Psoas muscle (tissue), 8 donors: ENCODE measurements around the gene TMEM141. TPM values are rescaled to one million over a fixed set of nuclear protein-coding genes. Genes with fewer than 3 reads are reported as not detected.

Experiments used
- ATAC-seq, 4 donors: fragments of 200-7000 bp; cut with Tn5 transposase; one replicate each; pipeline ENCODE4 v1.9.1; 2020; ENCODE audit warnings: moderate library complexity in 3 of 4, mild to moderate bottlenecking in 2 of 4
- DNase-seq, 2 donors: peaks; one replicate each; pipeline ENCODE4 v3.0.0-alpha.2; 2020
- H3K27ac ChIP-seq: fragments of 200-600 bp; one replicate; pipeline ENCODE4 v1.8.0; 2022
- H3K27me3 ChIP-seq, 3 donors: fragments of 200-600 bp in 1 of 3; one replicate each; pipeline versions ENCODE4 v1.6.1 to v1.8.0; 2013 to 2022; ENCODE audit warnings: low read length in 2 of 3, mild to moderate bottlenecking in 2 of 3, moderate library complexity in 1 of 3; ENCODE audit not compliant: insufficient read depth in 3 of 3
- H3K36me3 ChIP-seq, 2 donors: fragments of 200-600 bp in 1 of 2; one replicate each; pipeline versions ENCODE4 v1.6.1 to v1.8.0; 2013 to 2022; ENCODE audit warnings: low read depth in 1 of 2, mild to moderate bottlenecking in 1 of 2, moderate library complexity in 1 of 2; ENCODE audit not compliant: insufficient read depth in 1 of 2
- H3K4me1 ChIP-seq: fragments of 200-600 bp; one replicate; pipeline ENCODE4 v1.8.0; 2022
- H3K4me3 ChIP-seq: fragments of 200-600 bp; one replicate; pipeline ENCODE4 v1.8.0; 2022; ENCODE audit warnings: mild to moderate bottlenecking
- H3K9me3 ChIP-seq: fragments of 200-600 bp; one replicate; pipeline ENCODE4 v1.8.0; 2022
- WGBS, 3 donors: extraction: QIAGEN DNeasy Blood & Tissue Kit; methylation state at CpG; one replicate each; pipeline versions ENCODE4 v1.1.6 to v1.1.7; 2013; 5-methylcytosine and 5-hydroxymethylcytosine counted together
- intact Hi-C, 2 donors: fragments of 100-400 bp; cut with DNase I; formaldehyde crosslinking; loops; one replicate each; pipeline versions ENCODE4 v1.11.0 to v1.14.2; 2022
- polyA plus RNA-seq, 3 donors: library from polyadenylated mRNA; stranded (reverse); fragments of 200-250 nt; gene quantifications; one replicate each; pipeline ENCODE4 v1.2.3, GENCODE V29; 2013
- total RNA-seq, 4 donors: library from RNA; stranded (reverse); fragmentation: NEBNext Ultra II Directional in 2 of 4; extraction: Animal tissue kit (Norgen Biotek cat#: 25700) in 2 of 4; gene quantifications; one replicate each; pipeline versions ENCODE4 v1.2.1 to v1.2.4, GENCODE V29; 2021 to 2023
- TF ChIP-seq, protein P1 (sequence below): fragments of 200-600 bp; IDR thresholded peaks from one replicate; pipeline ENCODE4 v1.8.0; 2022; ENCODE audit warnings: antibody characterized with exemption
- donor health status: healthy with polysubstance abuse.
- donor health status: DM: no; HTN: no; CAD: no; lungs with moderate emphysema.
- donor health status: Bipolar disorder and iron deficiency.
- donor health status: healthy.
- donor health status: DM: yes; HTN: yes; CAD: no.
- donor health status: DM: no; HTN: no; CAD: no.
- donor health status: DM: no; HTN: no; CAD: no.
- donor health status: DM: yes; HTN: yes; CAD: no.

TMEM141 gene
- total and polyA plus RNA-seq, 7 donors: 32.0 to 89.1 (median 49.1) TPM

DNA sequence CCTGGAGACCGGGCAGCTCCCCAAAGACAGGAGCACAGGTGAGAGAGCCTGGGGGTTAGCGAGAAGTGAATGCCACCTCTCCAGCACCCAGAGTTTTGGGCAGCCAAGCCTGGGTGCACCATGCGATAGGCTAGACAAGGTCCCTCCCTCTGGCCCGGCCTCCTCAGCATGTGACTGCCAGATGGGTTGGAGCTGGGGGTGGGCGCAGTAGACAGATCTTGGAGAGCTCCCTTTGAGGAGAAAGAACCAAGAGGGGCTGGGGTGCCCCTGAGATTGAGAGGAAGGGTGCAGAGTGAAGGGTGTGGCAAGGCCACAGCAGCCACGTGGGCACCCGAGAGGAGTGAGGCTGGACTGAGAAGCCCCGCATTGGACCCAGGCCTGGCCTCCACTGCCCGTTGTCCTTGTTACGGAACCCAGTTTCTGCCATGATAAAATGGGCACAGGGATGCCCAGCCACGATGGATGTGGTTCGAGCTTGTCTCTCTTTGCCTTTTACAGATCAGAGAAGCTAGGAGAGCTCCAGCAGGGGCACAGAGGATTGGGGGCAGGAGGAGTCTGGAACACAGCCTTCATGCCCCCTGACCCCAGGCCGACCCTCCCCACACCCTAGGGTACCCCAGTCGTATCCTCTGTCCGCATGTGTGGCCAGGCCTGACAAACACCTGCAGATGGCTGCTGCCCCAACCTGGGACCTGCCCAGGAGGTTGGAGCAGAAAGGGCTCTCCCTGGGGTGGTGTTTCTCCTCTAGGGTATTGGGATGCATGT, 1.4 kb downstream of the TMEM141 start:
- peaks cover 0 to 11% of the 10 kb centered on the region in 2 donors for H3K36me3 ChIP-seq
- H3K4me3 ChIP-seq: peak overlapping the region; percentile 82
- TF ChIP-seq, protein P1, sequence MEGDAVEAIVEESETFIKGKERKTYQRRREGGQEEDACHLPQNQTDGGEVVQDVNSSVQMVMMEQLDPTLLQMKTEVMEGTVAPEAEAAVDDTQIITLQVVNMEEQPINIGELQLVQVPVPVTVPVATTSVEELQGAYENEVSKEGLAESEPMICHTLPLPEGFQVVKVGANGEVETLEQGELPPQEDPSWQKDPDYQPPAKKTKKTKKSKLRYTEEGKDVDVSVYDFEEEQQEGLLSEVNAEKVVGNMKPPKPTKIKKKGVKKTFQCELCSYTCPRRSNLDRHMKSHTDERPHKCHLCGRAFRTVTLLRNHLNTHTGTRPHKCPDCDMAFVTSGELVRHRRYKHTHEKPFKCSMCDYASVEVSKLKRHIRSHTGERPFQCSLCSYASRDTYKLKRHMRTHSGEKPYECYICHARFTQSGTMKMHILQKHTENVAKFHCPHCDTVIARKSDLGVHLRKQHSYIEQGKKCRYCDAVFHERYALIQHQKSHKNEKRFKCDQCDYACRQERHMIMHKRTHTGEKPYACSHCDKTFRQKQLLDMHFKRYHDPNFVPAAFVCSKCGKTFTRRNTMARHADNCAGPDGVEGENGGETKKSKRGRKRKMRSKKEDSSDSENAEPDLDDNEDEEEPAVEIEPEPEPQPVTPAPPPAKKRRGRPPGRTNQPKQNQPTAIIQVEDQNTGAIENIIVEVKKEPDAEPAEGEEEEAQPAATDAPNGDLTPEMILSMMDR: no peak
- H3K9me3 ChIP-seq: no peaks in the 10 kb centered on the region
- no peak overlapping the region for H3K27ac ChIP-seq
- WGBS, 3 donors: 78 to 85% (median 79%) methylated on average over 15 of the region's 15 CpGs
- intact Hi-C loops: loop anchor here in 1 of 2 donors (5.0 kb wide), 1 partner anchor 160 kb away; the partner anchor contains the start of gene LCN12
- peaks cover 19% of the 10 kb centered on the region for H3K4me1 ChIP-seq
- peaks cover 0 to 4% (median 0%) of the 10 kb centered on the region in 3 donors for H3K27me3 ChIP-seq
- DNase-seq: no peak
- ATAC-seq: no peak

DNA sequence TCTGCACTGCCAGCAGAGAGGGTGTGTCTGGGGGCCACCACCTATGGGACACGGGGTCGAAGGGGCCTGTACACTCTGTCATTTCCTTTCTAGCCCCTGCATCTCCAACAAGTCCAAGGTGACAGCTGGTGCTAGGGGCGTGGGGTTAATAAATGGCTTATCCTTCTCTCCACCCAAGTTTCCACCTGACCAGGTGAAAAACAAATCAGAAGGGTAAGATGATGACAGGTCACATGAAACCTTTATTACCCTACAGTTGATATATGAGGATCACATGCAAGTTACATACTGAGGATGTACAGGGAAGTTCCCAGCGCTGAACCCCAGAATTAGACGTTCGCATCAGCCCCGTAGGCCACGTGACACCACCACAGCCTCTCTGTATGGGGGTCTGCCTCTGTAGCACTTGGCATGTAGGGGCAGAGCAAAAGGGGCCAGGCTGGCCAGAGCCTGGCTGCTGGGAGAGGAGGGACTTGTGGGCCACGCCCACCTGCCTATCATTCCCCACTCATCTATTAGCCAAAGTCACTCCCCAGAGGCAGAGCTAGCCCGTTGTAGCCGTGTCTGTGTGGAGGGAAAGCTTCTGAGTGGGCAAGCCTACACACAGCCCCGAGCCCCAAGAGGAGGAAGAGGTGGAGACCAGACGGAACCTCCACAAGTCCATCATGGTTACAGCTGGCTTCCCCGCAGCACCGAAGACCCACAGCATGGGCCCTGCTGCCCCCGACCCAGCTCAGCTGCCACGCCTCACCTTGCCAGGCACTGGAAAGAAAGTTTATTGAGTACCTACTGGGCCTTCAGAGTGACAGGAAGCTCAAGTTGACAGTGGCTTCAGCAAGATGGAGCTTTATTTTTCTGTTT, 2.2 kb downstream of the TMEM141 start:
- DNase-seq (no peak), ATAC-seq (no peak)
- TF ChIP-seq, protein P1: no peak
- H3K4me1 ChIP-seq: peaks cover 15% of the 10 kb centered on the region
- H3K36me3 ChIP-seq: peaks cover 0 to 11% of the 10 kb centered on the region in 2 donors
- H3K27ac ChIP-seq: no peak overlapping the region
- peaks cover 0 to 12% (median 0%) of the 10 kb centered on the region in 3 donors for H3K27me3 ChIP-seq
- no peak overlapping the region for H3K4me3 ChIP-seq
- intact Hi-C loops: loop anchor here in 1 of 2 donors (5.0 kb wide), 1 partner anchor 159 kb away; the partner anchor contains the start of gene LCN12
- 76 to 82% (median 76%) methylated on average over 17 of the region's 17 CpGs for WGBS, 3 donors
- no peaks in the 10 kb centered on the region for H3K9me3 ChIP-seq

DNA sequence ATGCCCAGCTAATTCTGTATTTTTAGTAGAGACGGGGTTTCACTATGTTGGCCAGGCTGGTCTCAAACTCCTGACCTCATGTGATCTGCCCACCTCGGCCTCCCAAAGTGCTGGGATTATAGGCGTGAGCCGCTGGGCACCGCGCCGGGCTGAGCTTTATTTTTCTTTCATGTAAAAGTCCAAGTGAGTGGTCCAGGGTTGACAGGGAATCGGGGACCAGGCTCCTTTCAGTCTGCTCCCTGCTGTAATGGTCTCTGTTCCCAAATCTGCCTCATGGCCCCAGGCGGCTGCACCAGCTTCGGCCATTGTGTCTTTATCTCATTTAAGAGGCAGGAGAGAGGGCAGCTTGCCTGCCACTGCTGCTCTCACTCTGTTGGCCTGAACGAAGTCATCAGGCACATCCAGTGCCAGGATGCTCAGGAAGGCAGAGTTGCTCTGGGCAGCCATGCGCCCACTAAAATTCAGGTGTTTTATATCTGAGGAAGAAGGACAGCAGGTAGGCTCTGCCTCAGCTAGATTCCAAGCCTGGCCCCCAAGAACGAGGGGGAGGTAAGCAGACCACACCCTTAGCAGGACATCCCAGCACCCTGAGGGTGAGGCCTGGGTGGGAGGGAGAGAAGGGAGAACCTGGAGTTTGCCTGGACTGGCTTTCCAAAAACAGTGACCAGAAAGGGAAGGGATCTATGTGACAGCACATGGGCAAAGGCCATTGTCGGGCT, 3.3 kb downstream of the TMEM141 start:
- DNase-seq (no peak), ATAC-seq (no peak)
- no peak overlapping the region for H3K27ac ChIP-seq
- WGBS, 3 donors: 84 to 88% (median 86%) methylated on average over 14 of the region's 14 CpGs
- TF ChIP-seq, protein P1: no peak
- no peak overlapping the region for H3K4me3 ChIP-seq
- intact Hi-C loops: loop anchor here in 1 of 2 donors (5.0 kb wide), 1 partner anchor 158 kb away; the partner anchor contains the start of gene LCN12
- H3K9me3 ChIP-seq: no peaks in the 10 kb centered on the region
- peaks cover 0 to 23% (median 6%) of the 10 kb centered on the region in 3 donors for H3K27me3 ChIP-seq
- H3K4me1 ChIP-seq: peaks cover 19% of the 10 kb centered on the region
- peaks cover 0 to 11% of the 10 kb centered on the region in 2 donors for H3K36me3 ChIP-seq

DNA sequence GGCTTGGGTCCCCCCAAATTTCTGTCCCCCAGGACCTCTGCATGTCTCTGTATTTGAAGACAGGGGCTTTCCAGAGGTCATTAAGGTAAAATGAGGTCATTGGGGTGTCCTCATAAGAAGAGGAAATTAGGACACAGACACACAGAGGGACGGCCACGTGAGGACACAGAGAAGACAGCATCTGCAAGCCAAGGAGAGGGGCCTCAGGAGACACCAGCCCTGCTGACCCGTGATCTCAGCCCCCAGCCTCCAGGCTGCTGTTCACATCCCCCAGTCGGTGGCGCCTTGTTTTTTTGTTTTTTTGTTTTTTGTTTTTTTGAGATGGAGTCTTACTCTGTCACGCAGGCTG, 3.8 kb downstream of the TMEM141 start:
- no peak for ATAC-seq
- Histone ChIP-seq H3K27me3 (peaks cover 0 to 28% (median 7%) of the 10 kb centered on the region in 3 donors), H3K4me1 (peaks cover 24% of the 10 kb centered on the region), H3K4me3 (no peak overlapping the region), H3K36me3 (peaks cover 0 to 11% of the 10 kb centered on the region in 2 donors), H3K27ac (no peak overlapping the region), H3K9me3 (no peaks in the 10 kb centered on the region)
- WGBS, 3 donors: 51 to 56% (median 52%) methylated on average over 6 of the region's 6 CpGs
- intact Hi-C loops: loop anchor here in 1 of 2 donors (5.0 kb wide), 1 partner anchor 157 kb away; the partner anchor contains the start of gene LCN12
- TF ChIP-seq, protein P1: no peak
- peak in 1 of 2 donors; percentile 70 for DNase-seq
